ENCODE results near the gene FBXW11.

FBXW11 gene

GRCh38 chr5:172006321-172007174 lies at the start of gene FBXW11:
Gene FBXW11 (minus strand): TSS chr5:172006638. CDS start chr5:172006502, 136 bp downstream.
- no peaks in the 10 kb centered on the region for H3K9me3 Mint-ChIP-seq
- H3K4me3 Mint-ChIP-seq: peak within 1 kb of the TSS; percentile 96
- H3K27ac Mint-ChIP-seq: peak within 1 kb of the TSS; percentile 99
- peaks cover 59% of the 10 kb centered on the region for H3K4me1 Mint-ChIP-seq
- DNase-seq (peak; percentile 96), ATAC-seq (peak; percentile 88)
- H3K27me3 Mint-ChIP-seq: no peaks in the 10 kb centered on the region
- H3K36me3 Mint-ChIP-seq (ENCODE audit: low read depth): peaks cover 21% of the 10 kb centered on the region

GRCh38 chr5:172055996-172056395 lies 49.6 kb upstream of the FBXW11 start:
- Mint-ChIP-seq H3K9me3 (no peaks in the 10 kb centered on the region), H3K36me3 (ENCODE audit: low read depth) (peaks cover 41% of the 10 kb centered on the region), H3K27ac (peak overlapping the region; percentile 41)

GRCh38 chr5:172055421-172055820 lies 49.0 kb upstream of the FBXW11 start:
- Mint-ChIP-seq H3K27ac (peak overlapping the region; percentile 41), H3K4me1 (peaks cover 2% of the 10 kb centered on the region), H3K36me3 (ENCODE audit: low read depth) (peaks cover 37% of the 10 kb centered on the region), H3K9me3 (no peaks in the 10 kb centered on the region), H3K27me3 (no peaks in the 10 kb centered on the region), H3K4me3 (no peak overlapping the region)
- ATAC-seq (no peak), DNase-seq (no peak)

More at GRCh38 chr5:172055996-172056395, 49.6 kb upstream of the FBXW11 start:
- no peak for ATAC-seq
- H3K4me3 Mint-ChIP-seq: no peak overlapping the region
- peaks cover 2% of the 10 kb centered on the region for H3K4me1 Mint-ChIP-seq
- H3K27me3 Mint-ChIP-seq: no peaks in the 10 kb centered on the region
- no peak for DNase-seq

- ATAC-seq: no peak
These were observed 48.2 kb upstream of the FBXW11 start for GRCh38 chr5:172054611-172055153.

GRCh38 chr5:172052450-172053236 lies 46.2 kb upstream of the FBXW11 start:
- H3K36me3 Mint-ChIP-seq (ENCODE audit: low read depth): peaks cover 39% of the 10 kb centered on the region
- H3K27ac Mint-ChIP-seq: no peak overlapping the region
- H3K27me3 Mint-ChIP-seq: no peaks in the 10 kb centered on the region
- no peak overlapping the region for H3K4me3 Mint-ChIP-seq
- ATAC-seq: no peak
- H3K4me1 Mint-ChIP-seq: peaks cover 7% of the 10 kb centered on the region
- no peak for DNase-seq
- no peaks in the 10 kb centered on the region for H3K9me3 Mint-ChIP-seq

More at GRCh38 chr5:172054611-172055153, 48.2 kb upstream of the FBXW11 start:
- Mint-ChIP-seq H3K27ac (no peak overlapping the region), H3K36me3 (ENCODE audit: low read depth) (peaks cover 35% of the 10 kb centered on the region), H3K27me3 (no peaks in the 10 kb centered on the region), H3K4me1 (peaks cover 2% of the 10 kb centered on the region), H3K4me3 (no peak overlapping the region), H3K9me3 (no peaks in the 10 kb centered on the region)
- no peak for DNase-seq

- ATAC-seq (no peak), DNase-seq (no peak)
- no peak overlapping the region for H3K4me3 Mint-ChIP-seq
- no peaks in the 10 kb centered on the region for H3K27me3 Mint-ChIP-seq
- peak overlapping the region; percentile 18 for H3K27ac Mint-ChIP-seq
- peaks cover 39% of the 10 kb centered on the region for H3K36me3 Mint-ChIP-seq (ENCODE audit: low read depth)
- no peaks in the 10 kb centered on the region for H3K9me3 Mint-ChIP-seq
- H3K4me1 Mint-ChIP-seq: peaks cover 12% of the 10 kb centered on the region
These were observed 45.4 kb upstream of the FBXW11 start for GRCh38 chr5:172051643-172052339.

- ATAC-seq (no peak), DNase-seq (no peak)
- Mint-ChIP-seq H3K9me3 (no peaks in the 10 kb centered on the region), H3K4me1 (peaks cover 12% of the 10 kb centered on the region), H3K4me3 (no peak overlapping the region), H3K36me3 (ENCODE audit: low read depth) (peaks cover 32% of the 10 kb centered on the region), H3K27me3 (no peaks in the 10 kb centered on the region), H3K27ac (no peak overlapping the region)
These were observed 43.6 kb upstream of the FBXW11 start for GRCh38 chr5:172050080-172050479.

- H3K9me3 Mint-ChIP-seq: no peaks in the 10 kb centered on the region
- no peak overlapping the region for H3K27ac Mint-ChIP-seq
- H3K4me3 Mint-ChIP-seq: no peak overlapping the region
- peaks cover 12% of the 10 kb centered on the region for H3K4me1 Mint-ChIP-seq
- H3K36me3 Mint-ChIP-seq (ENCODE audit: low read depth): peaks cover 37% of the 10 kb centered on the region
- no peaks in the 10 kb centered on the region for H3K27me3 Mint-ChIP-seq
- DNase-seq (no peak), ATAC-seq (no peak)
These were observed 42.9 kb upstream of the FBXW11 start for GRCh38 chr5:172049226-172049796.

GRCh38 chr5:172048539-172049101 lies 42.2 kb upstream of the FBXW11 start:
- H3K4me3 Mint-ChIP-seq: no peak overlapping the region
- DNase-seq (no peak), ATAC-seq (no peak)
- no peaks in the 10 kb centered on the region for H3K9me3 Mint-ChIP-seq
- H3K27me3 Mint-ChIP-seq: no peaks in the 10 kb centered on the region
- H3K27ac Mint-ChIP-seq: peak overlapping the region; percentile 16
- peaks cover 12% of the 10 kb centered on the region for H3K4me1 Mint-ChIP-seq
- peaks cover 40% of the 10 kb centered on the region for H3K36me3 Mint-ChIP-seq (ENCODE audit: low read depth)

GRCh38 chr5:172048170-172048422 lies 41.7 kb upstream of the FBXW11 start:
- H3K36me3 Mint-ChIP-seq (ENCODE audit: low read depth): peaks cover 40% of the 10 kb centered on the region
- DNase-seq (no peak), ATAC-seq (no peak)
- H3K4me1 Mint-ChIP-seq: peaks cover 16% of the 10 kb centered on the region
- H3K27me3 Mint-ChIP-seq: no peaks in the 10 kb centered on the region
- H3K9me3 Mint-ChIP-seq: no peaks in the 10 kb centered on the region
- no peak overlapping the region for H3K4me3 Mint-ChIP-seq
- H3K27ac Mint-ChIP-seq: peak overlapping the region; percentile 10

GRCh38 chr5:172046593-172046992 lies 40.2 kb upstream of the FBXW11 start:
- ATAC-seq (no peak), DNase-seq (no peak)
- Mint-ChIP-seq H3K9me3 (no peaks in the 10 kb centered on the region), H3K27ac (no peak overlapping the region), H3K36me3 (ENCODE audit: low read depth) (peaks cover 37% of the 10 kb centered on the region), H3K4me3 (no peak overlapping the region), H3K27me3 (no peaks in the 10 kb centered on the region), H3K4me1 (peaks cover 19% of the 10 kb centered on the region)

- Mint-ChIP-seq H3K9me3 (no peaks in the 10 kb centered on the region), H3K36me3 (ENCODE audit: low read depth) (peaks cover 33% of the 10 kb centered on the region), H3K4me1 (peaks cover 19% of the 10 kb centered on the region), H3K27me3 (no peaks in the 10 kb centered on the region), H3K4me3 (no peak overlapping the region), H3K27ac (peak overlapping the region; percentile 39)
- ATAC-seq (no peak), DNase-seq (no peak)
These were observed 38.8 kb upstream of the FBXW11 start for GRCh38 chr5:172045315-172045632.

- ATAC-seq: no peak
- H3K4me3 Mint-ChIP-seq: no peak overlapping the region
- H3K36me3 Mint-ChIP-seq (ENCODE audit: low read depth): peaks cover 30% of the 10 kb centered on the region
- H3K4me1 Mint-ChIP-seq: peaks cover 22% of the 10 kb centered on the region
- H3K27me3 Mint-ChIP-seq: no peaks in the 10 kb centered on the region
- H3K27ac Mint-ChIP-seq: peak overlapping the region; percentile 46
- no peak for DNase-seq
- H3K9me3 Mint-ChIP-seq: no peaks in the 10 kb centered on the region
These were observed 38.3 kb upstream of the FBXW11 start for GRCh38 chr5:172044631-172045314.

Data from activated naive CD8-positive, alpha-beta T cell treated with anti-CD3 and anti-CD28 coated beads, Interleukin-2, amount 50 U/mL, for 24 hours (primary cell).